ENCODE data around the gene CYP4V2. TPM values are rescaled to one million over a fixed set of nuclear protein-coding genes. Genes with fewer than 3 reads are reported as not detected.

CYP4V2 gene
- total RNA-seq, 1 donor from 2014 or later: 28.3 TPM

DNA sequence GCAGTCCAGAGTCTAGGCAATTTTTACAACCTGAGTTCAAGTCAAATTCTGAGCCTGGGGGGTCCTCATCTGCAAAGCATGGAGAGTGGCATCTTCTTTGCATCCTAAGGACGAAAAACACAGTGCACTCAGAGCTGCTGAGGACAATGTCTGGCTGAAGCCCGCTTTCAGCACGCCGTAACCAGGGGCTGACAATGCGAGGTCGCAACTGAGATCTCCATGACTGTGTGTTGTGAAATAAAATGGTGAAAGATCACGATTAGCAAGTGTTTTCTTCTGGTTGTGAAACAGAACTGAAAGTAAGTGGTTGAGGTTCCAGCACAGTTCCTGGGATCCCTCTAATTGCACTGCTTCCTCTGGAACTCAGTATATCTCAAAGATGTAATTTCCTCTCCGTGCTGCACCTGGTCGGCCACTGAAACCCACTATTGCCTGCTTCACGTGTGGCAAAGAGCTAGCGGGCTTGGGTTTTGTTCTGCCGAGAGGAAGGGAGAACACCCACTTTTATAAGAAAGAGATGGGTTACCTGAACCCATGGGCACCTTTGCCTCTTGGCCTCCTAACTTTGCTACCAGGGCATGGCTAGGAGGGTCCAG, 66.9 kb downstream of the CYP4V2 start:
- intact Hi-C loops (cut with micrococcal nuclease): no loop called here
- no peak for DNase-seq
- ATAC-seq: no peak

DNA sequence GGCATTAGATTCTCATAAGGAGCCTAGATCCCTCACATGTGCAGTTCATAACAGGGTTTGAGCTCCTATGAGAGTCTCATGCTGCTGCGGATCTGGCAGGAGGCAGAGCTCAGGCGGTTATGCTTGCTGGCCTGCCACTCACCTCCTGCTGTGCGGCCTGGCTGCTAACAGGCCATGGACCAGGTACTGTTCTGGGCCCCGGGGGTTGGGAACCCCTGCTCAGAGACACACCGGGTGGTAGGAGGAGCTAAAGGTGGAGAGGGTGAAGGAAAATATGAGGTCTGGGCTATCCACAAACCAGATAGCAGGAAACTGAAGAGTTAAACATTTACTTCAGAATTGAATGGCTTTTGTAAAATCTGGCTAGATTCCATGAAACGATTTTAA, 68.7 kb downstream of the CYP4V2 start:
- intact Hi-C loops (cut with micrococcal nuclease): no loop called here
- ATAC-seq (no peak), DNase-seq (no peak)

Other genes with a start within 250 kb of the CYP4V2 start
- 6.3 TPM for gene TLR3, start 122.4 kb upstream of the CYP4V2 start, total RNA-seq
- 12.8 TPM for gene FAM149A, start 86.9 kb upstream of the CYP4V2 start, total RNA-seq
- gene KLKB1, start 35.9 kb downstream of the CYP4V2 start, total RNA-seq: 1.1 TPM
- gene F11, start 74.6 kb downstream of the CYP4V2 start, total RNA-seq: 0.52 TPM